ENCODE measurements around the gene NTPCR. TPM values are rescaled to one million over a fixed set of nuclear protein-coding genes. Genes with fewer than 3 reads are reported as not detected.
A peak's percentile ranks its signal among the peaks of the same experiment; 100 is the strongest.

NTPCR gene
- total RNA-seq = 10 to 100 TPM; 24.6 to 37.1 (median 28.4) TPM

DNA sequence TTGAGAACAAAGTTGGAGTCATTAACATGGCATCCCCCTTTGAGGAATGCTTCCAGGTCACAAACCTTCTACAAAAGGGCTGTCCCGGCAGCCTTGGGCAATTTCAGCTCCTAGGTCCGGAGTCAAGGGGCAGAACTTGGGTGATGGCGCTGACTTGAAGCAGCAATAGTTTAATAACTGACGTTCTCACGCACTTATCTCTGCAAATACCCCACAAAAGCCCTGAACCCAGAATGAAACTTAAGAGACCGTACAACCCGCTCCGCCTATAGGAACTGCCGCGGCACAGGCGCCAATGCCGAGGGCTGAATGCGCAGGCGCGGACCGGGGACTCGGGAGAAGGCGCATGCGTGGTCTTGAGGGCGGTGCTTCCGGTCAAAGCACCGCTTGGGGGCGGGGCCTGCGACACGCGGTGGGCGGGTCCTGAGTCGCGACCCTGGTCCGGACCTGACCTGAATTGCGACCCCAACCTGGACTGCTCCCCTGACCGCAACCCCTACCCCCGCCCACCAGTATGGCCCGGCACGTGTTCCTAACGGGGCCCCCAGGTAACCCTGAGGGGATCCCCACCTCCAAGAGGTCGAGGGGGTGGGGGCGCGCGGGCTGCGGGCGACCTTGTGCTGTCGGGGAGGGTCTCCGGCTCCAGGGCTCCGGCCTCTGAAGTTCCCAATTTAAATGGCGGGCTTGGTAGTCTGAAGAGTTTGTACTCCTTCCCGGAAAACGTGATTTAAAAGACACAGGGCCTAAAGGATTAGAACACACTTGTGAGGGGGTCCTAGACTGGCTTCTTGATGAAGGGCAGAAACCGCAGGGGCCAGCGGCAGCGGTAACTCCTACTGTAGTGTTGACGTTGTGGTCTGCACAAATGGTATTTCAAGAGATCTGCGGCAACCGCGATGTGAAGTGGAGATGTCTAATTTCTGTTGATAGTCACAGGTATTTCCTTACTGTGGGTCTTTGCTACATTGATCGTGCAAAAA, at the start of gene NTPCR:
NTPCR (plus strand) TSS at position 415 of the 980 bp plus-strand sequence; CDS start at position 515, 100 bp downstream.
- H3K36me3 ChIP-seq = peaks cover 0 to under 1% of the 10 kb centered on the region in 2 donors
- ATAC-seq = peak; percentile 96
- peak within 1 kb of the TSS; percentile 78 to 91 for H3K4me3 ChIP-seq
- peaks cover 0 to 33% (median 0%) of the 10 kb centered on the region in 3 donors for H3K4me1 ChIP-seq
- peak within 1 kb of the TSS; percentile 40 to 87 (median 80) for H3K27ac ChIP-seq
- TF ChIP-seq POLR2A (IDR thresholded peaks at IDR 0.05) (peak; percentile 13 to 36), POLR2AphosphoS5 (IDR thresholded peaks at IDR 0.05) (no peak), EP300 (IDR thresholded peaks at IDR 0.05) (no peak)
- TF ChIP-seq, protein P1, sequence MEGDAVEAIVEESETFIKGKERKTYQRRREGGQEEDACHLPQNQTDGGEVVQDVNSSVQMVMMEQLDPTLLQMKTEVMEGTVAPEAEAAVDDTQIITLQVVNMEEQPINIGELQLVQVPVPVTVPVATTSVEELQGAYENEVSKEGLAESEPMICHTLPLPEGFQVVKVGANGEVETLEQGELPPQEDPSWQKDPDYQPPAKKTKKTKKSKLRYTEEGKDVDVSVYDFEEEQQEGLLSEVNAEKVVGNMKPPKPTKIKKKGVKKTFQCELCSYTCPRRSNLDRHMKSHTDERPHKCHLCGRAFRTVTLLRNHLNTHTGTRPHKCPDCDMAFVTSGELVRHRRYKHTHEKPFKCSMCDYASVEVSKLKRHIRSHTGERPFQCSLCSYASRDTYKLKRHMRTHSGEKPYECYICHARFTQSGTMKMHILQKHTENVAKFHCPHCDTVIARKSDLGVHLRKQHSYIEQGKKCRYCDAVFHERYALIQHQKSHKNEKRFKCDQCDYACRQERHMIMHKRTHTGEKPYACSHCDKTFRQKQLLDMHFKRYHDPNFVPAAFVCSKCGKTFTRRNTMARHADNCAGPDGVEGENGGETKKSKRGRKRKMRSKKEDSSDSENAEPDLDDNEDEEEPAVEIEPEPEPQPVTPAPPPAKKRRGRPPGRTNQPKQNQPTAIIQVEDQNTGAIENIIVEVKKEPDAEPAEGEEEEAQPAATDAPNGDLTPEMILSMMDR (IDR thresholded peaks at IDR 0.05) = peak in 3 of 4 experiments; percentile 27 to 41 (median 30)
- no peaks in the 10 kb centered on the region for H3K9me3 ChIP-seq
- H3K27me3 ChIP-seq = peaks cover 5% of the 10 kb centered on the region
- 0 to 3% methylated on average over 9 to 15 of the region's 56 CpGs for WGBS, 2 donors (ENCODE audit: low coverage in 1 of 2)

- H3K27me3 ChIP-seq = no peaks in the 10 kb centered on the region
- H3K27ac ChIP-seq = no peak overlapping the region
- H3K9me3 ChIP-seq = no peaks in the 10 kb centered on the region
- H3K4me1 ChIP-seq = peaks cover 0 to 16% (median 3%) of the 10 kb centered on the region in 3 donors
- TF ChIP-seq POLR2AphosphoS5 (IDR thresholded peaks at IDR 0.05) = no peak
- TF ChIP-seq, protein P1 (IDR thresholded peaks at IDR 0.05) = no peak
- TF ChIP-seq EP300 (IDR thresholded peaks at IDR 0.05) = no peak
- TF ChIP-seq POLR2A (IDR thresholded peaks at IDR 0.05) = no peak
- H3K4me3 ChIP-seq = no peak overlapping the region
- no peak for ATAC-seq
- H3K36me3 ChIP-seq = no peaks in the 10 kb centered on the region
- 57 to 61% methylated on average over 2 to 4 of the region's 10 CpGs for WGBS, 2 donors (ENCODE audit: low coverage in 1 of 2)
These were observed 49.6 kb upstream of the NTPCR start for GRCh38 chr1:232900818-232901217.

GRCh38 chr1:232901255-232901654, 49.2 kb upstream of the NTPCR start:
- TF ChIP-seq EP300 (IDR thresholded peaks at IDR 0.05) (no peak), POLR2AphosphoS5 (IDR thresholded peaks at IDR 0.05) (no peak), POLR2A (IDR thresholded peaks at IDR 0.05) (no peak)
- TF ChIP-seq, protein P1 (IDR thresholded peaks at IDR 0.05) = no peak
- Histone ChIP-seq H3K27me3 (no peaks in the 10 kb centered on the region), H3K36me3 (no peaks in the 10 kb centered on the region), H3K4me1 (peaks cover 0 to 16% (median 3%) of the 10 kb centered on the region in 3 donors), H3K27ac (no peak overlapping the region), H3K4me3 (no peak overlapping the region), H3K9me3 (no peaks in the 10 kb centered on the region)
- no peak for ATAC-seq
- 44 to 48% methylated on average over 3 to 4 of the region's 4 CpGs for WGBS, 2 donors (ENCODE audit: low coverage in 1 of 2)

DNA sequence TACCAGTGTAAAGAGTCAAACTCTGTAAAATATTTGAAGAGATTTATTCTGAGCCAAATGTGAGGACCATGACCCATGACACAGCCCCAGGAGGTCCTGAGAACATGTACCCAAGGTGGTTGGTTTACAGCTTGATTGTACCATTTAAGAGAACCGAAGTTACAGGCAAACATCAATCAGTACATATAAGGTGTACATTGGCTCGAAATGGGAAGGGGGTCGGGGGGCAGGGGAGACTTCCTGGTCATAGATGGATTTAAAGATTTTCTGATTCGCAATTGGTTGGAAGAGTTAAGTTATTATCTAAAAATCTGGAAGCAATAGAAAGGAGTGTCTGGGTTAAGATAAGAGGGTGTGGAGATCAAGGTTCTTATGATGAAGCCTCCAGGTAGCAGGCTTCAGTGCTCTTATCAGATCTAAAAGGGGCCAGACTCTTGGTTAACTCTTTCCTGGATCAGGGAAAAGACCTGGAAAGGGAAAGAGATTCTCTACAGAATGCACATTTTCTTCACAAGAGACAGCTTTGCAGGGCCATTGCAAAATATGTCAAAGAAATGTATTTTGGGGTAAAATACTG, 47.5 kb upstream of the NTPCR start:
- H3K4me1 ChIP-seq = peaks cover 0 to 16% (median 3%) of the 10 kb centered on the region in 3 donors
- no peak for ATAC-seq
- H3K4me3 ChIP-seq = no peak overlapping the region
- 83 to 96% methylated on average over 4 of the region's 4 CpGs for WGBS, 2 donors (ENCODE audit: low coverage in 1 of 2)
- H3K27me3 ChIP-seq = no peaks in the 10 kb centered on the region
- no peak overlapping the region for H3K27ac ChIP-seq
- no peaks in the 10 kb centered on the region for H3K36me3 ChIP-seq
- H3K9me3 ChIP-seq = no peaks in the 10 kb centered on the region
- TF ChIP-seq EP300 (IDR thresholded peaks at IDR 0.05) = no peak
- no peak for TF ChIP-seq POLR2AphosphoS5 (IDR thresholded peaks at IDR 0.05)
- TF ChIP-seq, protein P1 (IDR thresholded peaks at IDR 0.05) = no peak
- TF ChIP-seq POLR2A (IDR thresholded peaks at IDR 0.05) = no peak

Data from gastroesophageal sphincter (tissue), 4 donors.